HCT116 (cell line): Measurements from ENCODE around the gene WWOX.

ENCODE experiments used
- POLR2A ChIP-seq: IDR thresholded peaks from 2 replicates; pipeline ENCODE4 v1.7.0; 2011; ENCODE audit warnings: borderline replicate concordance; ENCODE audit not compliant: insufficient read depth, insufficient read length; ENCODE audit errors: extremely low read depth
- RAD21 ChIP-seq: IDR thresholded peaks from 2 replicates; pipeline ENCODE4 v1.6.1; 2012; ENCODE audit warnings: low read depth, mild to moderate bottlenecking
- TF ChIP-seq, protein P1 (sequence below), 3 experiments: fragments of 200-600 bp in 1 of 3; sonication (generic) in 1 of 3; IDR thresholded peaks in 2 of 3; conservative IDR thresholded peaks in 1 of 3; 2 replicates each; pipeline ENCODE4 v1.5.1; 2012 to 2017; ENCODE audit warnings: low read depth in 2 of 3, low read length in 2 of 3, antibody characterized with exemption in 1 of 3, borderline replicate concordance in 1 of 3, control low read depth in 1 of 3, mild to moderate bottlenecking in 1 of 3, mixed read lengths in 1 of 3, mixed run types in 1 of 3, moderate library complexity in 1 of 3; ENCODE audit not compliant: insufficient read depth in 1 of 3

DNA sequence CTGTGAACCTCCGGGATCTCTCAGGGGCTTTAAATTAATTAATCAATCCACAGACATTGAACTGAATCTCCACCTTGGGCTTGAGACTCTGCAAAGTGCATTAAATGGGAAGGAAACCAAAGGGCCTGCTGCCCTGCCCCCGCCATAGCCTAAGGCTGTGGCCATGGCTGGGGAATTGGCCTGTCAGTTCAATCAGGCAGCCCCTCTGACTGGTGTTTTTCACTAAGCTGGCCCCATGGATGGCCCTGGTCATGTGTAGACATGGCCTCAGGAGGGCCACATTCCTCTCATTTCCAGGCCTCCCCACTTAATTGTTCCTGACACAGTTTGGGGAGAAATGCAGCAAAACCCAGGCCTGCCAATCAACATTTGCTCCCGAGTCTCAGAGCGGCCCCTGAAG is 499.8 kb downstream of the WWOX start:
- TF ChIP-seq POLR2A, result no peak
- TF ChIP-seq, protein P1, sequence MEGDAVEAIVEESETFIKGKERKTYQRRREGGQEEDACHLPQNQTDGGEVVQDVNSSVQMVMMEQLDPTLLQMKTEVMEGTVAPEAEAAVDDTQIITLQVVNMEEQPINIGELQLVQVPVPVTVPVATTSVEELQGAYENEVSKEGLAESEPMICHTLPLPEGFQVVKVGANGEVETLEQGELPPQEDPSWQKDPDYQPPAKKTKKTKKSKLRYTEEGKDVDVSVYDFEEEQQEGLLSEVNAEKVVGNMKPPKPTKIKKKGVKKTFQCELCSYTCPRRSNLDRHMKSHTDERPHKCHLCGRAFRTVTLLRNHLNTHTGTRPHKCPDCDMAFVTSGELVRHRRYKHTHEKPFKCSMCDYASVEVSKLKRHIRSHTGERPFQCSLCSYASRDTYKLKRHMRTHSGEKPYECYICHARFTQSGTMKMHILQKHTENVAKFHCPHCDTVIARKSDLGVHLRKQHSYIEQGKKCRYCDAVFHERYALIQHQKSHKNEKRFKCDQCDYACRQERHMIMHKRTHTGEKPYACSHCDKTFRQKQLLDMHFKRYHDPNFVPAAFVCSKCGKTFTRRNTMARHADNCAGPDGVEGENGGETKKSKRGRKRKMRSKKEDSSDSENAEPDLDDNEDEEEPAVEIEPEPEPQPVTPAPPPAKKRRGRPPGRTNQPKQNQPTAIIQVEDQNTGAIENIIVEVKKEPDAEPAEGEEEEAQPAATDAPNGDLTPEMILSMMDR (IDR thresholded peaks at IDR 0.05 in 2 of 3, conservative IDR thresholded peaks at IDR 0.05 in 1 of 3; ENCODE audit: borderline replicate concordance in 1 of 3, insufficient read depth in 1 of 3, low read depth in 2 of 3, low read length in 2 of 3), result no peak
- no peak for TF ChIP-seq RAD21
